Parathyroid adenoma (tissue), 2 donors: ENCODE measurements around the gene VWA5B1.

Source experiments
- H2AFZ ChIP-seq: fragments of 300-600 bp; sonication (generic); one replicate; pipeline ENCODE4 v1.7.0; 2017; ENCODE audit warnings: antibody characterized with exemption, mild to moderate bottlenecking
- H3K27ac ChIP-seq: fragments of 300-600 bp; sonication (generic); one replicate; pipeline ENCODE4 v1.7.0; 2017
- H3K27me3 ChIP-seq: fragments of 300-600 bp; sonication (generic); one replicate; pipeline ENCODE4 v1.7.0; 2017; ENCODE audit warnings: low read length; ENCODE audit not compliant: control insufficient read depth, insufficient read depth
- H3K36me3 ChIP-seq: fragments of 300-600 bp; sonication (generic); one replicate; pipeline ENCODE4 v1.7.0; 2017; ENCODE audit warnings: low read length; ENCODE audit not compliant: control insufficient read depth, insufficient read depth
- H3K4me1 ChIP-seq: fragments of 300-600 bp; sonication (generic); one replicate; pipeline ENCODE4 v1.7.0; 2017; ENCODE audit warnings: control low read depth
- H3K4me2 ChIP-seq: fragments of 300-600 bp; sonication (generic); one replicate; pipeline ENCODE4 v1.7.0; 2017; ENCODE audit warnings: low read length
- H3K4me3 ChIP-seq: fragments of 300-600 bp; sonication (generic); one replicate; pipeline ENCODE4 v1.7.0; 2017; ENCODE audit warnings: low read depth, low read length
- H3K79me2 ChIP-seq: fragments of 300-600 bp; sonication (generic); one replicate; pipeline ENCODE4 v1.7.0; 2017; ENCODE audit warnings: control low read depth
- H3K9ac ChIP-seq: fragments of 300-600 bp; sonication (generic); one replicate; pipeline ENCODE4 v1.7.0; 2017; ENCODE audit warnings: mild to moderate bottlenecking
- H3K9me3 ChIP-seq: fragments of 300-600 bp; sonication (generic); one replicate; pipeline ENCODE4 v1.7.0; 2017; ENCODE audit warnings: low read length; ENCODE audit not compliant: control insufficient read depth
- TF ChIP-seq, protein P1 (sequence below): fragments of 300-600 bp; sonication (generic); IDR thresholded peaks from one replicate; pipeline ENCODE4 v1.7.0; 2017; ENCODE audit warnings: antibody characterized with exemption, mild to moderate bottlenecking
- donor health status: primary hyperparathyroidism.

Gene VWA5B1

DNA sequence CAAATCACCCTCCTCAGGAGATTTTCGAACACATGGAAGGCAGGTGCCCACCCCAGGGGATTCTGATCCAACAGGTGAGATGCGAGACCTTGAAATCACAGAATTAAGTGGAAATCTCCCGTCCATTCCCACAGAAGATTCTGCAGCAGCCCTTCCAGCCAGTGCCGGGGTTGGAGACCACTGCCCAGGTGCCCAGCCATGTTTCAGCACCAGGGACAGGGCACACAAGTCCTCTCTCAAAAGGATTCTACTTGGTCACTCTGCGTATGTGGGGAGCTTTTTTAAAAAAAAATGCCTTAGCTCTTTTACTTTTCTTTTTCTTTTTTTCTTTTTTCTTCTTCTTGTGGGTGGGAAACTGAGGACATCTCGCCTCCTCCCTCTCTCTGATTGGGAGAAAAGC, 80.7 kb downstream of the VWA5B1 start:
- TF ChIP-seq, protein P1, sequence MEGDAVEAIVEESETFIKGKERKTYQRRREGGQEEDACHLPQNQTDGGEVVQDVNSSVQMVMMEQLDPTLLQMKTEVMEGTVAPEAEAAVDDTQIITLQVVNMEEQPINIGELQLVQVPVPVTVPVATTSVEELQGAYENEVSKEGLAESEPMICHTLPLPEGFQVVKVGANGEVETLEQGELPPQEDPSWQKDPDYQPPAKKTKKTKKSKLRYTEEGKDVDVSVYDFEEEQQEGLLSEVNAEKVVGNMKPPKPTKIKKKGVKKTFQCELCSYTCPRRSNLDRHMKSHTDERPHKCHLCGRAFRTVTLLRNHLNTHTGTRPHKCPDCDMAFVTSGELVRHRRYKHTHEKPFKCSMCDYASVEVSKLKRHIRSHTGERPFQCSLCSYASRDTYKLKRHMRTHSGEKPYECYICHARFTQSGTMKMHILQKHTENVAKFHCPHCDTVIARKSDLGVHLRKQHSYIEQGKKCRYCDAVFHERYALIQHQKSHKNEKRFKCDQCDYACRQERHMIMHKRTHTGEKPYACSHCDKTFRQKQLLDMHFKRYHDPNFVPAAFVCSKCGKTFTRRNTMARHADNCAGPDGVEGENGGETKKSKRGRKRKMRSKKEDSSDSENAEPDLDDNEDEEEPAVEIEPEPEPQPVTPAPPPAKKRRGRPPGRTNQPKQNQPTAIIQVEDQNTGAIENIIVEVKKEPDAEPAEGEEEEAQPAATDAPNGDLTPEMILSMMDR: no peak
- H3K27ac ChIP-seq: no peak overlapping the region
- no peak overlapping the region for H2AFZ ChIP-seq
- no peak overlapping the region for H3K4me3 ChIP-seq
- peaks cover 15% of the 10 kb centered on the region for H3K4me1 ChIP-seq
- no peaks in the 10 kb centered on the region for H3K36me3 ChIP-seq
- no peaks in the 10 kb centered on the region for H3K27me3 ChIP-seq
- no peak overlapping the region for H3K9ac ChIP-seq
- H3K9me3 ChIP-seq: no peaks in the 10 kb centered on the region
- no peaks in the 10 kb centered on the region for H3K79me2 ChIP-seq
- H3K4me2 ChIP-seq: no peak overlapping the region

DNA sequence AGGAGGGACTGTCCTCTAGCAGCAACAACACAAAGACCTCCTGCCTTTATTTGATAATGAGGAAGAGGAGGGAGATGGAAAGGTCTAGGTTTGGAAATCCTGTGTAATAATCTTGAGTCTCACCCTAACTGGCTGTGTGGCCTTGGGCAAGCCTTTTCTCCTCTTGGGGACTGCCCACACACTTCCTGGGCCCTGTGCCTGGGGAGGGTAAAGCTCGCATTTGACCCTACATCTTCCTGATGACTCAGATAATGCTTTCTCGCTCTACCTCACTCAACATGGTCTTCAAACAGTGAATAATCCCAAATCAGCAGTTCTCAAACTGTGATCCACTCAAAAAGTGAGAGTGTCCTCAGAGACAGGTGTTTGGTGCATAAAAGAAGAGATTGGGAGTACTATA, 81.2 kb downstream of the VWA5B1 start:
- no peaks in the 10 kb centered on the region for H3K9me3 ChIP-seq

DNA sequence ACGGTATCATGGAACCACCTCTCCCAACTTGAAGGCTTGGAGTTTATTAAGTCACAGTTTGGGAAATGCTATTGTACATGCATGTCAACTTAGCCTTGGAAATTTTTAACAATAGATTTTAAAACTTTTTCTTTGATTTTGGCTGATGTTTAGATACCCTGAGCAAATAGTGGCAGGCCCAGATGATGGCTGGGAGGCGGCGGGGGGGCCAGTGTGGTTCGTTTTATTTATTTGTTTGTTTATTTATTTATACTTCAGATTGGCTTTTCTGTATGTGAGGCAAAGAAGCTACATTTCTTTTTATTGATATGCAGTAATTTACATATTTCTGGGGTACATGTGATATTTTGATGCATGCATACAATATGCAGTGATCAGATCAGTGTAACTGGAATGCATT, 82.0 kb downstream of the VWA5B1 start:
- Histone ChIP-seq H2AFZ (no peak overlapping the region), H3K4me2 (no peak overlapping the region), H3K36me3 (no peaks in the 10 kb centered on the region), H3K27ac (peak overlapping the region; percentile 51), H3K4me1 (peaks cover 13% of the 10 kb centered on the region), H3K4me3 (no peak overlapping the region), H3K9ac (no peak overlapping the region), H3K27me3 (no peaks in the 10 kb centered on the region), H3K9me3 (no peaks in the 10 kb centered on the region), H3K79me2 (no peaks in the 10 kb centered on the region)
- TF ChIP-seq, protein P1: no peak

More for the DNA sequence above, 81.2 kb downstream of the VWA5B1 start:
- no peak overlapping the region for H3K27ac ChIP-seq
- no peaks in the 10 kb centered on the region for H3K36me3 ChIP-seq
- H3K9ac ChIP-seq: no peak overlapping the region
- no peak overlapping the region for H3K4me3 ChIP-seq
- H3K4me1 ChIP-seq: peaks cover 15% of the 10 kb centered on the region
- TF ChIP-seq, protein P1: no peak
- H3K27me3 ChIP-seq: no peaks in the 10 kb centered on the region
- no peak overlapping the region for H3K4me2 ChIP-seq
- no peaks in the 10 kb centered on the region for H3K79me2 ChIP-seq
- no peak overlapping the region for H2AFZ ChIP-seq

DNA sequence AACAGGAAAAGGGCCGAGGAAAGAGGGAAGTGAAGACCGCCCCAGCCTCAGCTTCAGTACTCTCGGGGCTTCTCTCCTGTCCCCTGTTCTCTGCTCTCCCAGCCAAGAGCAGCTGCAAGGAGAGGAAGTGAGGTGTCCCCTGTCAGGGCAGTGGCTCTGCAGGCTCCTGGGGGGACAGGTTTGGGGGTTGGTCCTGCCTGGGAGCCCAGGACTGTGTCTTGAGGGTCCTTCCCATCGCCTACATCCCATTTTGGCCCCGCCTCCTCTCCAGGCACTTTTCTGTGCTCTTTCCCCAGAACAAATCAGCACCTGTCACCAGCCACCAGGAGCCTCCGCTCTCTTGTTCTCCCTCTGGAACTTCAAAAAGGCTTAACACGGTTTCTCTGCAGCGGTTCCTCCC, 82.6 kb downstream of the VWA5B1 start:
- Histone ChIP-seq H2AFZ (peak overlapping the region; percentile 42), H3K4me1 (peaks cover 13% of the 10 kb centered on the region), H3K36me3 (no peaks in the 10 kb centered on the region), H3K4me2 (no peak overlapping the region), H3K79me2 (no peaks in the 10 kb centered on the region), H3K9me3 (no peaks in the 10 kb centered on the region), H3K9ac (no peak overlapping the region), H3K27me3 (no peaks in the 10 kb centered on the region), H3K4me3 (no peak overlapping the region), H3K27ac (peak overlapping the region; percentile 51)
- TF ChIP-seq, protein P1: no peak

DNA sequence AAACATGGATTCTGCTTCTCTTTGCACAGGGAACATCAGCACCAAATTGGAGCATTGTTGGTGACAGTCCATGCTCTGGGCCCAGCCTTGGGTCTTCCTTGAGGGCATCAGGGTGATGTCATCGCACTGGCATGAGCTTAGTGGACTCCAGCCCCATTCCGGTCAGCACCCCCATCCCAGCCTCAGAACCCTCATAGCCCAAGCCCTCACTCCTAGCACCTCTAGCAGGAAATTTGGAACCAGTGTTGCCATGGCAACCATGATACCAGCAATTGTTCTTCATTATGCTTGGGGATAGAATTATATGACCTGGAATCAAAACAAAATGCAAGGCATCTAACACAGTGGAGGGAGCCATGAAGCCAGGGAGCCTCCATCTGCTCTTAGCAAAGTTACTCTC, 83.1 kb downstream of the VWA5B1 start:
- no peak overlapping the region for H2AFZ ChIP-seq
- H3K36me3 ChIP-seq: no peaks in the 10 kb centered on the region
- H3K4me3 ChIP-seq: no peak overlapping the region
- H3K9ac ChIP-seq: no peak overlapping the region
- peak overlapping the region; percentile 51 for H3K27ac ChIP-seq
- H3K4me2 ChIP-seq: no peak overlapping the region
- H3K4me1 ChIP-seq: peaks cover 13% of the 10 kb centered on the region
- H3K27me3 ChIP-seq: no peaks in the 10 kb centered on the region
- no peaks in the 10 kb centered on the region for H3K79me2 ChIP-seq
- TF ChIP-seq, protein P1: no peak
- H3K9me3 ChIP-seq: no peaks in the 10 kb centered on the region
